ENCODE results near the gene KRTAP9-2. TPM values are rescaled to one million over a fixed set of nuclear protein-coding genes. Genes with fewer than 3 reads are reported as not detected.
"Not testable (repeated sequence)": the region's sequence is repeated elsewhere in the genome, so short reads cannot be mapped to it uniquely, and the experiment has no call there.

Gene KRTAP9-2
- total RNA-seq, 1 donor from 2014 or later = not detected

DNA sequence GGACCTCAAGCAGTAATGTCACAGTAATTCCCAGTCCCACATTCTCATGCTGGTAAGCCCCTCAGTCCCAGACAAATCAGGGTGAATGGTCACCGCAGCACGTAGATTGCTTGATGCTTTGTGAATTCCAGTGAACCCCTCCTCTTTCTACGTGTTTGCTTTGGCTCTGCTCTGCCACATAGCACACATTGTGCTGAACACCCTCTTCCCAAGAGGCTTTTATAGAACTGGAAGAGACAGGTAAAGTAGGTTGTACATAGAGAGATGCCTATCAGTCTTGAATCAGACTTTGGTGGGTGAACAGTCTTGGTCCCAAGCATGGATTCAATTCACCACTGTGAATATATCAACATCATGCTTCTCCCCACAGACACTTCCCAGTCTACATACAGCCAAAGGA is 38.2 kb downstream of the KRTAP9-2 start:
- Histone ChIP-seq H3K79me2 (ENCODE audit: low read depth) (no peaks in the 10 kb centered on the region), H3K27ac (no peak overlapping the region), H2AFZ (replicated peaks) (no peak overlapping the region), H3K4me1 (no peaks in the 10 kb centered on the region), H3K4me2 (no peak overlapping the region), H3F3A (ENCODE audit: low read depth) (no peaks in the 10 kb centered on the region), H3K36me3 (no peaks in the 10 kb centered on the region), H3K27me3 (no peaks in the 10 kb centered on the region), H3K9ac (no peak overlapping the region), H4K20me1 (ENCODE audit: low read depth) (no peaks in the 10 kb centered on the region), H3K9me3 (ENCODE audit: low read depth) (no peaks in the 10 kb centered on the region), H3K4me3 (no peak overlapping the region)
- Mint-ChIP-seq H3K4me3 (no peak overlapping the region), H3K27ac (no peak overlapping the region), H3K9me3 (no peaks in the 10 kb centered on the region), H3K4me1 (no peaks in the 10 kb centered on the region), H3K27me3 (ENCODE audit: insufficient read depth, low read depth) (peaks cover 3% of the 10 kb centered on the region), H3K36me3 (no peaks in the 10 kb centered on the region)
- TF ChIP-seq EZH2phosphoT487 (IDR thresholded peaks at IDR 0.05) = no peak
- no peak for TF ChIP-seq EZH2 (IDR thresholded peaks at IDR 0.05)
- TF ChIP-seq, protein P1, sequence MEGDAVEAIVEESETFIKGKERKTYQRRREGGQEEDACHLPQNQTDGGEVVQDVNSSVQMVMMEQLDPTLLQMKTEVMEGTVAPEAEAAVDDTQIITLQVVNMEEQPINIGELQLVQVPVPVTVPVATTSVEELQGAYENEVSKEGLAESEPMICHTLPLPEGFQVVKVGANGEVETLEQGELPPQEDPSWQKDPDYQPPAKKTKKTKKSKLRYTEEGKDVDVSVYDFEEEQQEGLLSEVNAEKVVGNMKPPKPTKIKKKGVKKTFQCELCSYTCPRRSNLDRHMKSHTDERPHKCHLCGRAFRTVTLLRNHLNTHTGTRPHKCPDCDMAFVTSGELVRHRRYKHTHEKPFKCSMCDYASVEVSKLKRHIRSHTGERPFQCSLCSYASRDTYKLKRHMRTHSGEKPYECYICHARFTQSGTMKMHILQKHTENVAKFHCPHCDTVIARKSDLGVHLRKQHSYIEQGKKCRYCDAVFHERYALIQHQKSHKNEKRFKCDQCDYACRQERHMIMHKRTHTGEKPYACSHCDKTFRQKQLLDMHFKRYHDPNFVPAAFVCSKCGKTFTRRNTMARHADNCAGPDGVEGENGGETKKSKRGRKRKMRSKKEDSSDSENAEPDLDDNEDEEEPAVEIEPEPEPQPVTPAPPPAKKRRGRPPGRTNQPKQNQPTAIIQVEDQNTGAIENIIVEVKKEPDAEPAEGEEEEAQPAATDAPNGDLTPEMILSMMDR (IDR thresholded peaks at IDR 0.05) = no peak
- DNase-seq (ENCODE audit: low spot score) = no peak

DNA sequence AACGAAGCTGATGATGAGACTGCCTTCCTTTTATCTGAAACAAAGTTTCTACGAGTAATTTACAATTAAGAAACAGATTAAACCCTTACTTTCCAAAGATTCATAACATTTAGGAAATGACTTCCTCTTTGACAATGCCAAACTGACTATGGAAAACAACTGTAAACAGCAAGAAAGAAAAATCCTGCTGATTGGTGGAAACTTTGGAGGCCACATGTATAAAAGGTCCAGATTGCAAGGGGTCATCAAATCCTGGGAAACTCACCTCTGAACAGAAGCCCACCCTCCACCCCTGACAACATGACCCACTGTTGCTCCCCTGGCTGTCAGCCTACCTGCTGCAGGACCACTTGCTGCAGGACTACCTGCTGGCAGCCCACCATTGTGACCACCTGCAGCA is 38.6 kb downstream of the KRTAP9-2 start, which contains the start of gene KRTAP9-6:
KRTAP9-6 (plus strand) TSS at position 301 of the 400 bp plus-strand sequence; CDS start at position 301, 0 bp downstream.
- TF ChIP-seq EZH2 (IDR thresholded peaks at IDR 0.05) = no peak
- TF ChIP-seq, protein P1 (IDR thresholded peaks at IDR 0.05) = no peak
- no peak for TF ChIP-seq EZH2phosphoT487 (IDR thresholded peaks at IDR 0.05)
- no peaks in the 10 kb centered on the region for H3K9me3 Mint-ChIP-seq
- no peak within 1 kb of the TSS for H2AFZ ChIP-seq (replicated peaks)
- H3K27me3 ChIP-seq = no peaks in the 10 kb centered on the region
- H3K4me2 ChIP-seq = no peak within 1 kb of the TSS
- H3K4me3 Mint-ChIP-seq = no peak within 1 kb of the TSS
- no peaks in the 10 kb centered on the region for H3F3A ChIP-seq (ENCODE audit: low read depth)
- peaks cover 3% of the 10 kb centered on the region for H3K27me3 Mint-ChIP-seq (ENCODE audit: insufficient read depth, low read depth)
- no peaks in the 10 kb centered on the region for H3K36me3 Mint-ChIP-seq
- no peak within 1 kb of the TSS for H3K27ac Mint-ChIP-seq
- H4K20me1 ChIP-seq (ENCODE audit: low read depth) = no peaks in the 10 kb centered on the region
- no peak for DNase-seq (ENCODE audit: low spot score)
- no peaks in the 10 kb centered on the region for H3K4me1 Mint-ChIP-seq
- no peaks in the 10 kb centered on the region for H3K4me1 ChIP-seq
- H3K9ac ChIP-seq = no peak within 1 kb of the TSS
- H3K4me3 ChIP-seq = no peak within 1 kb of the TSS
- no peaks in the 10 kb centered on the region for H3K79me2 ChIP-seq (ENCODE audit: low read depth)
- no peaks in the 10 kb centered on the region for H3K36me3 ChIP-seq
- no peaks in the 10 kb centered on the region for H3K9me3 ChIP-seq (ENCODE audit: low read depth)
- H3K27ac ChIP-seq = no peak within 1 kb of the TSS

DNA sequence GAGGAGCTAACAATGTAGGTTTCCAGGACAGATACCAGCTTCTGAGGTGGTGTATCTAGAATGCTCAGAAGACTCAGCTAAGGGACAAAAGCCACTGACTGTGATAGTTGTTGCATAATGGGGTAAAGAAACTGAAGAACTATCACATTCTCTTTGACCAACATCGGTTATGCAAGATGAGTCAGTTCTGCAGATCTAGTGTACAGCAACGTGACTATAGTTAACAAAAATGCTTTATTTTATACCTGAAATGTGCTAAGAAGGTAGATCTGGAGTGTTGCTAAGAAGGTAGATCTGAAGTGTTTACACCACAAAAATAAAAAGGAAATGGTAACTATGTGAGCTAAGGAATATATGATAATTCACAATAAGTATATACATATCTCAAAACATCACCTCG is 41.3 kb downstream of the KRTAP9-2 start:
- no peak for DNase-seq (ENCODE audit: low spot score)
- H2AFZ ChIP-seq (replicated peaks) = no peak overlapping the region
- H3K27me3 Mint-ChIP-seq (ENCODE audit: insufficient read depth, low read depth) = peaks cover 3% of the 10 kb centered on the region
- H3K9me3 Mint-ChIP-seq = no peaks in the 10 kb centered on the region
- H3K4me1 ChIP-seq = no peaks in the 10 kb centered on the region
- no peaks in the 10 kb centered on the region for H3K27me3 ChIP-seq
- H3F3A ChIP-seq (ENCODE audit: low read depth) = no peaks in the 10 kb centered on the region
- H3K4me1 Mint-ChIP-seq = no peaks in the 10 kb centered on the region
- no peaks in the 10 kb centered on the region for H3K9me3 ChIP-seq (ENCODE audit: low read depth)
- no peak overlapping the region for H3K27ac ChIP-seq
- H3K4me3 Mint-ChIP-seq = no peak overlapping the region
- TF ChIP-seq, protein P1 (IDR thresholded peaks at IDR 0.05) = no peak
- no peak for TF ChIP-seq EZH2phosphoT487 (IDR thresholded peaks at IDR 0.05)
- TF ChIP-seq EZH2 (IDR thresholded peaks at IDR 0.05) = no peak
- H4K20me1 ChIP-seq (ENCODE audit: low read depth) = no peaks in the 10 kb centered on the region
- no peak overlapping the region for H3K9ac ChIP-seq
- no peak overlapping the region for H3K4me2 ChIP-seq
- no peak overlapping the region for H3K4me3 ChIP-seq
- H3K79me2 ChIP-seq (ENCODE audit: low read depth) = no peaks in the 10 kb centered on the region
- H3K36me3 ChIP-seq = no peaks in the 10 kb centered on the region
- H3K36me3 Mint-ChIP-seq = no peaks in the 10 kb centered on the region
- H3K27ac Mint-ChIP-seq = no peak overlapping the region

DNA sequence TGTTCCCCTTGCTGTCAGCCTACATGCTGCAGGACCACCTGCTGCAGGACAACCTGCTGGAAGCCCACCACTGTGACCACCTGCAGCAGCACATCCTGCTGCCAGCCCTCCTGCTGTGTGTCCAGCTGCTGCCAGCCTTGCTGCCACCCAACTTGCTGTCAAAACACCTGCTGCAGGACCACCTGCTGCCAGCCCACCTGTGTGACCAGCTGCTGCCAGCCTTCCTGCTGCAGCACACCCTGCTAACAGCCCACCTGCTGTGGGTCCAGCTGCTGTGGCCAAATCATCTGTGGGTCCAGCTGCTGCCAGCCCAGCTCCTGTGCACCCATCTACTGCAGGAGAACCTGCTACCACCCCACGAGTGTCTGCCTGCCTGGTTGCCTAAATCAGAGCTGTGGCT is 44.9 kb downstream of the KRTAP9-2 start:
- not testable (repeated sequence) for H3K4me3 ChIP-seq; H3K9me3 Mint-ChIP-seq; H3K4me3 Mint-ChIP-seq; H3F3A ChIP-seq (ENCODE audit: low read depth); H2AFZ ChIP-seq (replicated peaks); H3K27ac Mint-ChIP-seq; H3K4me1 ChIP-seq; H3K9me3 ChIP-seq (ENCODE audit: low read depth); DNase-seq (ENCODE audit: low spot score); H3K36me3 ChIP-seq; H4K20me1 ChIP-seq (ENCODE audit: low read depth); H3K4me1 Mint-ChIP-seq; H3K4me2 ChIP-seq; H3K36me3 Mint-ChIP-seq; H3K79me2 ChIP-seq (ENCODE audit: low read depth); H3K27me3 Mint-ChIP-seq (ENCODE audit: insufficient read depth, low read depth); H3K9ac ChIP-seq; H3K27me3 ChIP-seq; H3K27ac ChIP-seq
